ENCODE measurements around the gene GRM7.
"Not testable (repeated sequence)": the region's sequence is repeated elsewhere in the genome, so short reads cannot be mapped to it uniquely, and the experiment has no call there.

The GRM7 gene

DNA sequence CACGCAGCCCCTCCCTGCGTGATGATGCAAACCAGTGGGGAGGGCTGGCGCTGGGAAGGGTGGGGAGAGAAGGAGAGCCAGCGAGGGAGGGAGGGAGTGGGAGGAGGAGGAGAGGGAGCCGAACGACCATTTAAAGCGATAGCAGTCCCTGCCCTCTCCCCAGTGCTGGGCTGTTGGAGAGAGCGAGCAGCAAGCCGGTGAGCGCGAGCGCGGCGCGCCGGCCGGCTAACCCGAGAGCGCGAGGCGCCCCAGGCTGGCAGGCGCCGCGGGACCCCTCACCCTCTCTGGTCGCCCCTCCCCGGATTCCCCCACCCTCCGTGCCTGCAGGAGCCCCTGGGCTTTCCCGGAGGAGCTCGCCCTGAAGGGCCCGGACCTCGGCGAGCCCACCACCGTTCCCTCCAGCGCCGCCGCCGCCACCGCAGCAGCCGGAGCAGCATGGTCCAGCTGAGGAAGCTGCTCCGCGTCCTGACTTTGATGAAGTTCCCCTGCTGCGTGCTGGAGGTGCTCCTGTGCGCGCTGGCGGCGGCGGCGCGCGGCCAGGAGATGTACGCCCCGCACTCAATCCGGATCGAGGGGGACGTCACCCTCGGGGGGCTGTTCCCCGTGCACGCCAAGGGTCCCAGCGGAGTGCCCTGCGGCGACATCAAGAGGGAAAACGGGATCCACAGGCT is at the start of gene GRM7:
GRM7 (plus strand) TSS at position 162 of the 671 bp plus-strand sequence.
- DNase-seq = peak; percentile 39

DNA sequence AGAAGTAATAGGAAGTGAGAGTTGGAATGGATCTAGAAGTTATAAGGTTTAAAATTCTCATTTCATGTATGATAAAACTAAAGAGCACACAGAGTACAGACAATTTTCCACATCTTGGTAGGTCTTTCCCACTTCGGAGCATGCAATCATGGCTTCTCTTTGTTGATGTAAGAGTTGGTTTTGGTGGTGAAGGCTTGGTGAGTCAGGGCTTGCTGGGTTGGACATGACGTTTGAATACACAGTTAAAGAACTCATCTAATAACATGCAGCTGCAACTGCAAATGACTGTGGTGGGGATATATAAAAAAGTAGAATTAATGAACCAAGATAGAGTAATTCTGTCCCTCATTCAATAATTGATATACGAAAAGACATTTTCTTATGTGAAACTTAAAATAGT is 39.5 kb upstream of the GRM7 start:
- DNase-seq = peak; percentile 5

DNA sequence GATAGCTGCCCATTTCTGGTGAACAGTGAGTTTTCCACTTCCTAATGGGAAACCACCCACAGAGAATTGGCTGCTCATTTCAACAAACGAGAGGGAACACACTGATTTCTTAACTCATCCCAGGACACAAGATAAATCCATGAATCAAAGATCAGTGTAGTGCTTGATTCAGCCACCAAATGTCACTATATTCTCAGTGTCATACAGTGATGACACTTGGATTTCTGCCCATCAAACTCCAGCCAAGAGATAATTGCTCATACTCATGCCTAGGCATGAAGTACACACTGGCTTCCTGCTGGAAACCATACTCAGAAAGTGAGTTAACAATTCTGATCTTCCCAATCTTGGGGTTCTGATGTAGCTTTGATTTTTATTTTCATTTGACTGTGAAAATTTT is 35.4 kb upstream of the GRM7 start:
- no peak for DNase-seq

DNA sequence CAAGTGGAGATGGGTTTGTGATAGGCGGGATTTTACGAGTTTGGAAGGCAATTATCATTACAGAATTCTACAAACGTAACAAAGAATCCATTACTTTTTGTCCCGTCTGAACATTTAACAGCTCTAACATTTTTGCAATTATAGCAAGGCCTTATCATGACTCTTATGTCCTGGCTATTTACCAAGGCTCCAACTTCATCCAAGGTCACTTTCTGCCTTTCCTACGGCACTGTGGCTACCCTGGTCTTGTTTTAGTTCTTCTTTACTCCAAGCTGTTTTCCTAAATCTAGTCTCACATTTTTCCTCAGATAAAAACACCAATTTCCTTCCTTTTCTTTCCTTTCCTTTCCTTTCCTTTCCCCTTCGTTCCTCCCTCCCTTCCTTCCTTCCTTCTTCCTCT is 33.5 kb upstream of the GRM7 start:
- DNase-seq = no peak

DNA sequence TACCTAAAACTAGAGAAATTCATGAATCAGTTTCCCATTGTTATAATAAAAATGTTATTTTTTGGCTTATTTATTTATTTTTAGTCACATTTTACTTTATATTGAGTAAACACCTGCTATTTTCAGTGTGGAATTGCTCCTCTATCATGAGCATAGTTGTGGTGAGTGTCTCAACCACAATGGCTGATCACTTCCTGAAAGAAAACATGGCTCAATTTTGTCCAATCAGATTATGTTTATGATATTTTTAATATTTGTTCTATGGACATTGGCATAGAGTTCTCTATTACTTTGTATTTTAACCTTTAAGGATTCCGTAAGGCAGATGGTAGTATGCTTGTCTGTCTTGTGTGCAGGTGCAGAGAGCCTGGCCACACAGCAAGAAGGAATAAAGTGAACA is 16.2 kb upstream of the GRM7 start:
- no peak for DNase-seq

DNA sequence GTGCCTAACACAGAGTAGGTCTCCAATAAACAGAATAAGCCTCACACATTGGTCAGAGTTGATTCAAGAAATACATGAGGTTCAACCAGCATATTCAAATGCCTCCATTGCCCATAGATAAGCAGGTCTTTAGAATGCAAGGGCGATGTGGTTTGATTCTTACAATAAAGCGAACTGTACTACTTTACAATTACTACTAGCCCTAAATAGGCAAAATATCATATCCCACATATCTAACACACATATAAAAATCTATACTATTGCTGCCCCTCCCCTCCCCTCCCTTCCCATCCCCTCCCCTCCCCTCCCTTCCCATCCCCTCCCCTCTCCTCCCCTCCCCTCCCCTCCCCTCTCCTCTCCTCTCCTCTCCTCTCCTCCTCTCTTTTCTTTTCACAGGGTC is 6.7 kb upstream of the GRM7 start:
- DNase-seq = no peak

DNA sequence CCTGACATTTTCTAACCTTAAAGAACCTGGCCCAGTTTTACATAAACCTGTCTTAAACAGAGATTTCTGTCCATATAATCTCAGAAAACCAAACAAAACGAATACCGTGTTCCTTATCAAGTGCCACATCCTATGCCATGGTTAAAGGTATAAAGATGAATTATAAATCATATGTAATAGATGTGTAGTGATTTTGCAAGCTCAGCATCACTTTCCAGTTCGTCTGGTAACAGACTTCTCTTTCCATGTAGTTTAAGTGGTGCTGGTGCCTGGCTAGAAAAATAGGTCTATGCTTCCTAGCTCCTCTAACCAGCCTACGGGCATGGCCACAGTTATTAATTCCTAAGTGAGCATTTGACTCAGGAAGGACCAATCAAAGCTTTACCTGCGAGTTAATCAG is 3.4 kb upstream of the GRM7 start:
- no peak for DNase-seq

DNA sequence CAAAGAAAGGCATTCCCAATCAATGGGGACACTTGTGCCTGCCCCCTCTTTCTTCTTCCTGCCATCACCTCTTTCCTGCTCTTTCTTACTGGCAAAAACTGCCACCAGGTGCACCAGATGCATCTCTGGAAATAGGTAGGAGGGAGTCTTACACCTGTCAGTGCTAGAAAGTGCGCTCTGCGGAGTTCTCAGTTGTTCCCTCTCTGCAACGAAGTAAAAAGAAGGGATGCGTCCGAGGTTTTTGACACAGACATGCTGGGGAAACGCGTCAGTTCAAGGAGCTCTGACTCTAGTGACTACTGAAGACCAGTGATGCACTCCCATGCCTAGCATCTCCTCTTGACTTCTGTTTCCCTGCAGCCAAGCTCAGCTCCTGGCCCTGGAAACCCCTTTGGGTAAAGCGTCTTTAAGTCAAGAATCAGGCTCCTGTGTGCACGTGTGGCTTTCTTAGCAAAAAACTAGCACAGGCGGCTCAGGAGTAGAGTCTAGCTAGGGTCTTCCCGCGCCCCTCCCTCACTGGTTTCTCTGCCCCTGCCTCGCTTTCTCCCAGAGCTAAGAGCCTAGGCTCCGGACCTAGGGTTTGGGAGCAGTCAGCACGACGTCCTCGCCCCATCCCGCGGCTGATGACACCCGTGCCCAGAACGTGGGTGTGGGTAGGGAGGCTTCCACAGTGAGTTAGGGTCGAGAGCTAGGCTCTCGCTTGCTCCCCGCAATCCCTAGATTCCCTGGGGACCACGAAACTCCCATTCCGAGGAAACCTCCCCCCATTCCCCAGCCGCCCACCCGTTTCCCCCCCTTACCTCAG is 564 bp upstream of the GRM7 start:
- DNase-seq = no peak

DNA sequence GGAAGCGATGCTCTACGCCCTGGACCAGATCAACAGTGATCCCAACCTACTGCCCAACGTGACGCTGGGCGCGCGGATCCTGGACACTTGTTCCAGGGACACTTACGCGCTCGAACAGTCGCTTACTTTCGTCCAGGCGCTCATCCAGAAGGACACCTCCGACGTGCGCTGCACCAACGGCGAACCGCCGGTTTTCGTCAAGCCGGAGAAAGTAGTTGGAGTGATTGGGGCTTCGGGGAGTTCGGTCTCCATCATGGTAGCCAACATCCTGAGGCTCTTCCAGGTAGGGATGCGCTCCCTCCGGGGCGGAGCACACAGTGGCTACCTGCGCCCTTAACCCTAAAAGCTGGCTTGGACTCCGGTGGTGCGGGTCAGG is 698 bp downstream of the GRM7 start:
- DNase-seq = no peak

DNA sequence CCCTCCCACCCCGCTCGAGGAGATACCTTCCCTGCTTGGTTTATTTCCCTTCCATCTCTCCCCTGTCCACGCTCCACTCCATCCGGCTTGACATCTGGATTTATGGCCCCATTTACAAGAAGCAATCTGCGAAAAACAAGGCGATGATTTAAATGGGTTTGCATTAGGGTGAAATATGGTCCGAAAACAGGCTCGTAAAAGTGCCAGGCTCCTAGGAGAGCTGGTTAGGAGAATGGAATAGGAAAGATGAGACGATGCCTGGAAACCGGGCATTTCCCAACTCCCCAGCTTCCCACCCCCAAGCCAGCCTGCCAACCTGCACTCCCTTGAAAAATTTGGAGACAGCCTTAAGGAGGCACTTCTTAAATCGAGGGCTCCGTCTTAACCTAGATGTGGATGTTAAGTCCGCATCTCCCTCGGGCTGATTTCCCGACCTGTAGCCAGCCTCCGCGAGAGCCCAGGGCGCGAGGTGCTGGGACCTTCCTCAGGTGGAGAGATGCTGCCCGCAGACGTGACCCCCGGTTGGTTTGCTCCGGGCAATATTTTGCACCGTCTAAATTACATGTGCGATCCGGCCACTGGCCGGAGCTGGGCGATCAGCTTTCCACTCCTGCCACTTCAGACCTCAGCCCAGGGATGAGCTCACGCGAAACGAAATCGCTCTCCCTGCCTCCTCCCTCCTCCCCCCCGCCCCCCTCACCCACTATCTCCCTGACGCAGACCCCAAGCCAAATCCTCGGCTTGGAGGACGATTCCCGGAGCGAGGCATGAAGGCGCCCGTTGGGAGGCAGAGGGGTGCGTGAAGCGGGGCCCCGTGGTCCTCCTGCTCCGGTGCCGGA is 1.3 kb downstream of the GRM7 start:
- no peak for DNase-seq

DNA sequence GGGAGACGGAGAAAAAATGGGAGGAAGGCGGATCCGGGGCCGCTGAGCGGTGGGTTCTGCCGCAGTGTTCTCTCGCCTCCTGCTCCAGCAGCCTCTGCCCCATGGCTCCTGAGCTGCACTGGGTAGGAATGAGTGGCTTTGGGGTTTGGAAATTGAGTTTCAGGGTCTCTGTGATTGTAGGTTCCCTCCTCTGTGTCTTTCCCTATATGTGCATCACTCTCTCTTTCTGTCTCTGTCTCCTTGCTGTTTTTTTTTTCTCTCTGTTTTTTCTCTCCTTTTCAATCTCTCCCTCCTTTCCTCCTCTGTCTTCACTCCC is 1.9 kb downstream of the GRM7 start:
- no peak for DNase-seq

DNA sequence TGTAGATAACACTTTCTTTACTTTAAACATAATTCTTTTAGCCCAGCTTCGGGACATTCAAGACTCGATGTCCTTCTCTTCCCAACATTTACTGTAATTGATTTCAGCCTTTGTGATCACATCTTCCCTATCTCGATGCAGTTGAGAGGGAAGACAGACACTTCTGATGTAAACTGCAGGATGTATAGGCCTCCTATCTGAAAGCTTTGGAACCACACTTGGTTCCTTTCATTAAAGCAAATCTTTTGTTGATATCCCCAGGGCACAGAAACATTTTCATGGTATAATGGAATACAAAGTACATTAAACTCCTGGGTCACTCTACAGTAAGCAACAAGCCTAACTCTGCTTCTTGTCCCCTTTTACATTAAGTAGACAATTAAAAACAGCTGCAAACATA is 6.4 kb downstream of the GRM7 start:
- no peak for DNase-seq

DNA sequence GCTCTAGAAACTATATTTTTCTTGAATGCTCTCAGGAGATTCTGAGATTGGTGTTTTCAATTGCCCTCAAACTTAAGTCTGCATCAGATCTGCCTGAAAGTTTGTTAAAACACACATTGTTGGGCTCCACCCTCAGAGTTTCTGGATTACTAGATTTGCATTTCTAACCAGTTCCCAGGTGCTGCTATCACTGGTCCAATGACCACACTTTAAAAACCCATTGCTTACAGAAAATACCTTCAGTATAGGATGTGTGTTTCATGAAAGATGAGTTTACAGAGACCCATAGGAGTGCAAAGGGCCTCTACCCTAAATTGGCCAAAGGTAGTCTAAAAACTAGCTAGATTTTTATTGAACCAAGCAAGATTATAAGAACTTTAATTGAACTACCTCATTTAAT is 17.8 kb downstream of the GRM7 start:
- no peak for DNase-seq

DNA sequence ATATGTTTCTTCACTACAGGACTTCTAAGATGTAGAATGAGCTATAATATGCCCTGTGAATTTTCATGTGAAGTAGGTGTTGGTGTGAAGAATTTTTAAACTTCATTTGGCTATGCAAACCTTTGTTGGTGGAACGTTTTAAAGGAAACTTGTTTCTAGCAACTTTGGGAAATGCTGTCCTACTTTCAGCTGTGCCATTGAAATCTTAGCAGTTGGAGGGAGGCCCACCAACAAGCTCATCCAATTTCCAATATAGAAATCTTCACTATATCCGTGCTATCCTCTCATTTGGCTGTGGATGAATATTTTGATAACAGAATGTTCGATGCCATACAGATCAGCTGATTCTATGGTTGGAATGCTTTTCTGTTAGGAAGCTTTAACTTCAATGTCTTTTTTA is 51.3 kb downstream of the GRM7 start:
- no peak for DNase-seq

DNA sequence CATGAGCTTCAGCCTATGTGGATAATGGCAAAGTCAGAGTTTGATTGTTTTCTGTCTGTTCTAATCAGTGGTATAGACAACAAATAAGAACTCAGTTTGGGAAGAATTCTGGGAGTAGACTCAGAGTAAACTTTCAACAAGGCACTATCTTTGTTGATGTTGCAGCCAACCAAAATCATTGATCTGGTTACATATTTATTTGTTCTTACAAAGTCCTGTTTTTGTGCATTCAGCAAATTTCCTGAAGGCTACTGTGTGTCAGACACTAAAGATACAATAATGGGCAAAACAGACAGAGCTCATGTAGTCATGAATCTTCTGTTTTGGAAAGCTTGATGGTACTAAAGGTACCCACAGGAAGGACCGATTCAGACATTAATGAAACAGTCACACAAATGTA is 55.0 kb downstream of the GRM7 start:
- no peak for DNase-seq

DNA sequence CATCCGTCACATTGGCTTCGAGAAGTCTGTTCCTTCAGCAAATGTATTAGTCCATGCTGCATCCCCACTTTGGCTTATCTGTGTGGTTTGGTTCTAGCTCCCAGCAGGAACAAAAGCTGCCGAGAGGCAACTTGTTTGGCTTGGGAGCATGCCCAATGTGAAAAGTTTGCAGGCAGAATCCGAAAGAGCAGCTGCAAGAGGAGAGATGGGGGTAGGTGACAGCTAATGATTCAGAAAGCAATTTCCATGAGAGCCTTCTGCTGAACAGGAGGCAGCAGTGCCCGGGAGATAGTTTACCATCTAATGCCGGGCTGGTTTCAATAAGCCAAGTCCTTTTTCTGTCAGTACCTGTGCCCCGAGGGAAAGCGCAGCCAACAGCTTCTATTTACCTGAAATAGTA is 60.2 kb downstream of the GRM7 start:
- peak; percentile 0 for DNase-seq

DNA sequence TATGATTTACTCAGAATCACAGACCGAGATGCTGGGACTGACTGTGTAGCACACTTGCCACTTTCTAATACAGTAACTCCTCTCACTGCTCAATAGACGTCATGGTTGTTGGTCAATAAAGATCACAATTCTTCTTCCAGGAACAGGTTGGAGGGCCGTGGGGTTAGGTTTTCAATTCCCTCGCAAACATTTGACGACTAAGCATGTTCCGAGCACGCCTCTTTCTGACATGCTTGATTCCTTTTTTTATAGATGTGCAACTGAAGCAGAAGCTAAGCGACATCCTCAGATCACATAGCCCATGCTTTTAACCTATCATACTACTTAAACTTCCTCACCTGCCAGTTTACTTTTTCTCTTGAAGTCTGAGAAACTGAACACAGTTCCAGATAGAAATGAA is 61.0 kb downstream of the GRM7 start:
- DNase-seq = no peak

DNA sequence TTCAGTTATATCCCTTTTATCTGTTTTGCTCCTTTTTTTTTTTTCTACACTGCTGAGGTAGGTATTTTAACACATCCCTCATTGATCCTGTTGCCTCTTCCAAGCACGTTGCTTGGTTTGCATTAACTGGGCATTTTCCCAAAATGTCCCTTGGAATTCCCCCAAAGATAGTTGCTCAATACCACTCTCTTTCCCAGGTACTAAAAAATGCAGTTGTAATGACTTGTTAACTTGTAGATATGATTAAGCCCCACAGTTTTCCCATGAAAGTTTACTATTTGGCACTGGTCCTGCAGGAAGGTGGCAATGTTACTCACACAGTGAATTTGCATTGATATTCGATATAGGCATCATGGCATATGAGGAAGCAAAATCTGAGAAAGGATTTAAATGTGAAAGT is 67.1 kb downstream of the GRM7 start:
- DNase-seq = peak; percentile 4

DNA sequence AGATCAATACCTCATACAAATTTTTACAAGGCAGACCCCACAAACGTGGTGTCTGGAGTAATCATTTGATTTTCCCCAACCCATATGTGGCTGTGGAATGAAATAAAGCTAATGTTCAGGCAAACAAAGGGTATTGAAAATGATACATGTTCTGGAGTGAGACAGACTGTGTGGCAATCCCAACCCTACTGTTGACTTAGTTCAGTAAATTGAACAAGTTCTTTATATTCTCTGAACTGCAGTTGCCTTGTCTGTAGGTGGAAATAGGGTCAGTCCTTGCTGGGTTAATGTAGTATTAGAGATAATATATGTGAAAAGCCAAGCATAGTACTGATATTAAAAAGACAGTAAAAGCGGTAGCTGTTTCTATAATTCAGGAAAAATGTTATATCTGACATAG is 69.0 kb downstream of the GRM7 start:
- no peak for DNase-seq

DNA sequence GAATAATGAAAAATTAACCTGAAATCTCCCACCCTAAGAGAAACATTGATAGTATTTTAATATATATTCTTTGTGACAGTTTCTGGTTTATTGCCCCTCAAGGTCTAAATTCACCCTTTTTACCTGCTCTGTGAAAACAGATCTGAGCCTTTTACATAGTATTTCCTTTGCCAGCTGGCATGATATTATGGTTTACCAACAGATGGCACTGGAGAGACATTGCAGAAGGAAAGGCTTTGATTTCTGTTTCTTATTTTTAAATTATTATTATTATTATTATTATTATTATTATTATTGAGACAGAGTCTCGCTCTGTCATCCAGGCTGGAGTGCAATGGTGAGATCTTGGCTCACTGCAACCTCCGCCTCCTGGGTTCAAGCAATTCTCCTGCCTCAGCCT is 74.5 kb downstream of the GRM7 start:
- DNase-seq = not testable (repeated sequence)

DNA sequence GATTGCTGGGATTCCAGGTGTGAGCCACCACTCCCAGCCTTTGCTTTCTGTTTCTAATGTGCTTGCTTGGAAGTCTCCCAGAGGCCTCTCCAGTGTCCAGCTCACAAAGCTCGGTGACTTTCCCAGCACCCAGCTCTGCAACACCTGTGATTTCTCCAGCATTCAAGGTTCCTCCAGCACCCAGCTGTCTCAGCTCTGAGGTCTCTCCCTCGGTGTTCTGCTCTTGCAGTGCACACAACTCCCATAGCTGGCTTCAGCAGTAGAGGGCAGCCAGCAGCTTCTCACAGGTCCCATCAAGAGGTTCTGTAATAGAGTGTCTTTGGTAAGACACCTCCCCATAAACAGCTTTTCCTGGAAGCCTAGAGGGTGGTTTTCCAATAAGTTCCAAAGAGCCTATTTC is 75.1 kb downstream of the GRM7 start:
- DNase-seq = no peak

DNA sequence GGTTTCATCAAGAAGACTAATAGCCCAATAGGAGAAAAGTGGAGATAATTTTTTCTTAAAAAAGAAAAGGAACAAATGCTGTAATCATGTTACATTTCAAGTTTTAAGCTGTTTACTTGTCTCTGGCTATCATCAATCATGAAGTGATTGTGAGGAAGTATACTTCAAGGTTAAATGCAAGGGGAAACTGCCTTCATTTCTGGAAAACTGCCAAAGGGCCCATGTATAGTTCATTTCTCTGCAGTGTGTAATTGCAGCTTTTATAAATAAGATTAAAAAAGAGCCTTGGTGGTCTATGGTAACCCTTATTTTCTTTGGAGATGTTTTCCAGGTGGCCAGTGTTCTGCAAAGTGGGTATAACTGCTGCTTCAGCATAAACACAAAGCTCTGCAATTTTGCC is 101.9 kb downstream of the GRM7 start:
- DNase-seq = no peak

DNA sequence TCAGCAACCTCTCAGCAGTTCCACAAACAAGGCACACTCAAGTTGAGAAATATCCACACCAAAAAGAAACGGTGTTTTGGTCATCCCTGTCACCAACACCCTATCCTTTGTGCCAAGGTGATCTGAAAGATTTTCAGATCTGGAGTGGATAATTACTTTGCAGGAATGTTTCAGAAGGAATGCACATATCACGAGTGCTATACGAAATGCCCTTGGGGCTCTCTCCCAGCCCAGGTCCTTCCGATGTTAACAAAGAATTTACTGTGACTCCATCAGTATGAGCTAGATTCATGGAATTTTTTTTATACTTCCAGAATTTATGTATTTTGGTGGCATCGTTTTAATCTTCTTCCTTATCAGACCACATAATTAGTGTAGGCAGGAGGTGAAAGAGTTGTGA is 105.0 kb downstream of the GRM7 start:
- DNase-seq = no peak

DNA sequence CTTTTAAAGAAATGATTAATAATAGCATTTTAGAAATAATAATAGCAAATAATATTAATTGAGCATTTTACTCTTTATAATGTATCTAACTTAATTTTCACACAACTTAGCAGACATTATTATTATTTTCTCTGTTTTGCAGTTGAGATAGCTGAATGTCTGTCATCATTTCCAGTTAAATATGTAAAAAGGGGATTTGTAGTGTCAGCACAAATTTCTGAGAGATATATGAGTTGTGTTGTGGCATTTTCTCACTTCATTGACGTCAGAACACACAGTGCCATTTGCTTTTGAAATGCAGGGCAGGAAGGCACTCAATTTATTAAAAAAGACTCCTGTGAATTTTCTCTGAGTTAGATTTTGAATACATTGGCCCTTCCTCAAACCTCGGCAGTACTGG is 111.0 kb downstream of the GRM7 start:
- no peak for DNase-seq
